Tibial artery (tissue), 4 donors: Measurements from ENCODE around the gene P2RY13.
A peak's percentile ranks its signal among the peaks of the same experiment; 100 is the strongest.

ENCODE experiments used
- DNase-seq, 2 donors: peaks; one replicate each; pipeline ENCODE4 v3.0.0-alpha.2; 2019
- H3K27ac ChIP-seq, 2 donors: fragments of 200-600 bp; sonication (generic) in 1 of 2; 1 replicate in 1 of 2; 2 replicates in 1 of 2; pipeline ENCODE4 v1.5.1; 2018 to 2019; ENCODE audit warnings: mild to moderate bottlenecking in 1 of 2
- H3K27me3 ChIP-seq, 2 donors: fragments of 200-600 bp; sonication (generic) in 1 of 2; one replicate each; pipeline versions ENCODE4 v1.5.1 to v1.6.0; 2016 to 2019
- H3K36me3 ChIP-seq, 3 donors: fragments of 200-600 bp; sonication (generic) in 2 of 3; one replicate each; pipeline ENCODE4 v1.5.1; 2016 to 2019; ENCODE audit warnings: mild to moderate bottlenecking in 2 of 3
- H3K4me1 ChIP-seq, 4 donors: fragments of 200-600 bp; sonication (generic) in 2 of 4; 1 replicate in 3 of 4; 2 replicates in 1 of 4; pipeline ENCODE4 v1.5.1; 2016 to 2019
- H3K4me3 ChIP-seq, 2 donors: fragments of 200-600 bp; sonication (generic) in 1 of 2; 1 replicate in 1 of 2; 2 replicates in 1 of 2; pipeline ENCODE4 v1.5.1; 2018 to 2019; ENCODE audit warnings: mild to moderate bottlenecking in 2 of 2
- H3K9me3 ChIP-seq, 3 donors: fragments of 200-600 bp; sonication (generic) in 1 of 3; one replicate each; pipeline ENCODE4 v1.5.1; 2016 to 2019
- intact Hi-C: fragments of 100-400 bp; cut with DNase I; formaldehyde crosslinking; loops from one replicate; pipeline ENCODE4 v1.15.0; 2023; ENCODE audit warnings: low total_unique reads
- TF ChIP-seq, protein P1 (sequence below), 2 experiments: fragments of 200-600 bp in 1 of 2; fragments of 450-650 bp in 1 of 2; IDR thresholded peaks; one replicate each; pipeline ENCODE4 v1.5.1; 2017 to 2019; ENCODE audit warnings: antibody characterized with exemption in 2 of 2, mild to moderate bottlenecking in 1 of 2, moderate library complexity in 1 of 2

Gene P2RY13

DNA sequence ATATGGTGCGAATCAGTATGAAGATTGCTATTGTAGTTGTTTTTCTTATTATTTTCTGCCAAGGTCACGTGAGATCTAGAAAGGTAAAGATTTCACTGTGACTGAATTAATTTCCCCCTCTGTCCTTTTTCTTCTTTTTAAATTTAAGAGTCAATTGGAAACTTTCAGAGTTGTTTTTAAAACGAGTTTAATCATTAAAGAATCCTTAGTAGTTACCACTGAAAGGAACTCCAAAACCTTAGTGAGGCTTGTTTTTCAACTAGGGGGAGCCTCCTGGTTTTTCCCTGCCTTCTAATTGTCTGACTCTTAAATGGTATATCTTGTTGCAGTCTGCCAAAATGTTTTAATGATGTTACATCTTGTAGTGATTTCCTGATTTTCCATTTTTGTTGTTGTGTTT lies 37.6 kb upstream of the P2RY13 start:
- intact Hi-C loops, result no loop called here

DNA sequence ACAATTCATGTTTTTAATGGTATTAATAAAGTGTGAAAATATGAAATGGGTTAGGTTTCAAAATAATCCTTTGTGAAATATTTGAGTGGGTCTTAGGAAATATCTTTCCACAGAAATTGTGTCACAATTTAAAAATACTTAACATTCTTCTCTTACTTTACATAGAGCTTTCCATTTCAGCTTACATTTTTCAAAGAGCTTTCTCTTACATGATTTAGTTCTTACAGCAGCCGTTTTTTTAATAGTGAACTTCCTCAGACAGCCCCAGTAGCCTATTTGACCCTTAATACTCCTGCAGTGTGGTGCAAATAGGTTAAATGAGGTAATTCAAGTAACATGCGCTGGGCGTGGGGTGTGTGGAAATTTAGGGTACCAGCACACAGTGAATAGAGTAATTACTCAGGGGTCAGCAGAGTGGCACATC lies 33.4 kb upstream of the P2RY13 start:
- Histone ChIP-seq H3K4me1 (peaks cover 0 to under 1% (median under 1%) of the 10 kb centered on the region in 4 donors), H3K27me3 (no peaks in the 10 kb centered on the region), H3K36me3 (no peaks in the 10 kb centered on the region), H3K4me3 (no peak overlapping the region), H3K9me3 (no peaks in the 10 kb centered on the region), H3K27ac (no peak overlapping the region)
- TF ChIP-seq, protein P1, sequence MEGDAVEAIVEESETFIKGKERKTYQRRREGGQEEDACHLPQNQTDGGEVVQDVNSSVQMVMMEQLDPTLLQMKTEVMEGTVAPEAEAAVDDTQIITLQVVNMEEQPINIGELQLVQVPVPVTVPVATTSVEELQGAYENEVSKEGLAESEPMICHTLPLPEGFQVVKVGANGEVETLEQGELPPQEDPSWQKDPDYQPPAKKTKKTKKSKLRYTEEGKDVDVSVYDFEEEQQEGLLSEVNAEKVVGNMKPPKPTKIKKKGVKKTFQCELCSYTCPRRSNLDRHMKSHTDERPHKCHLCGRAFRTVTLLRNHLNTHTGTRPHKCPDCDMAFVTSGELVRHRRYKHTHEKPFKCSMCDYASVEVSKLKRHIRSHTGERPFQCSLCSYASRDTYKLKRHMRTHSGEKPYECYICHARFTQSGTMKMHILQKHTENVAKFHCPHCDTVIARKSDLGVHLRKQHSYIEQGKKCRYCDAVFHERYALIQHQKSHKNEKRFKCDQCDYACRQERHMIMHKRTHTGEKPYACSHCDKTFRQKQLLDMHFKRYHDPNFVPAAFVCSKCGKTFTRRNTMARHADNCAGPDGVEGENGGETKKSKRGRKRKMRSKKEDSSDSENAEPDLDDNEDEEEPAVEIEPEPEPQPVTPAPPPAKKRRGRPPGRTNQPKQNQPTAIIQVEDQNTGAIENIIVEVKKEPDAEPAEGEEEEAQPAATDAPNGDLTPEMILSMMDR (IDR thresholded peaks at IDR 0.05), result no peak
- no peak for DNase-seq
- intact Hi-C loops, result no loop called here

More for the DNA sequence above, 37.6 kb upstream of the P2RY13 start:
- Histone ChIP-seq H3K36me3 (no peaks in the 10 kb centered on the region), H3K27ac (no peak overlapping the region), H3K27me3 (no peaks in the 10 kb centered on the region), H3K4me3 (no peak overlapping the region), H3K9me3 (no peaks in the 10 kb centered on the region), H3K4me1 (peaks cover 0 to 7% (median 0%) of the 10 kb centered on the region in 4 donors)
- no peak for DNase-seq
- TF ChIP-seq, protein P1 (IDR thresholded peaks at IDR 0.05), result no peak

DNA sequence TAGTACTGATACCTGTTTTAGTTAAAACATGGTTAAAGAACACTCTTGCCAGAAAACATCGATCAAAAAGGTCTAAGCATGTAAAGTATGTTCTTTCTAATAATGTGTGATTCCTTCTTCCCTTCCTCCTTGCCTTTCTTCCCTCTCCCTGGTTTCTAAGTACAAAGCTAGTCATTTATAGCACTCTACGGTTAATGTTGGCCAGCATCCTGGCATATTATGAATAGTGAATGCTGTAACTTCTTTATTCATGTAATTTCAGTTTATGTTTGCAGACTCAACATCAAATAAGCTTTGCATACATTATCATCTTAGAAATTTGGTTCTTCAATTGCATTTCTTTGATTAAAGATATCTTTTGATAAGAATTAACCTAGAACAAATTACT lies 28.1 kb upstream of the P2RY13 start:
- Histone ChIP-seq H3K4me3 (peak overlapping the region in 1 of 2 donors; percentile 17), H3K9me3 (no peaks in the 10 kb centered on the region), H3K36me3 (no peaks in the 10 kb centered on the region), H3K4me1 (peaks cover 0 to 14% (median 6%) of the 10 kb centered on the region in 4 donors), H3K27ac (no peak overlapping the region), H3K27me3 (no peaks in the 10 kb centered on the region)
- intact Hi-C loops, result no loop called here
- TF ChIP-seq, protein P1 (IDR thresholded peaks at IDR 0.05), result no peak
- no peak for DNase-seq

DNA sequence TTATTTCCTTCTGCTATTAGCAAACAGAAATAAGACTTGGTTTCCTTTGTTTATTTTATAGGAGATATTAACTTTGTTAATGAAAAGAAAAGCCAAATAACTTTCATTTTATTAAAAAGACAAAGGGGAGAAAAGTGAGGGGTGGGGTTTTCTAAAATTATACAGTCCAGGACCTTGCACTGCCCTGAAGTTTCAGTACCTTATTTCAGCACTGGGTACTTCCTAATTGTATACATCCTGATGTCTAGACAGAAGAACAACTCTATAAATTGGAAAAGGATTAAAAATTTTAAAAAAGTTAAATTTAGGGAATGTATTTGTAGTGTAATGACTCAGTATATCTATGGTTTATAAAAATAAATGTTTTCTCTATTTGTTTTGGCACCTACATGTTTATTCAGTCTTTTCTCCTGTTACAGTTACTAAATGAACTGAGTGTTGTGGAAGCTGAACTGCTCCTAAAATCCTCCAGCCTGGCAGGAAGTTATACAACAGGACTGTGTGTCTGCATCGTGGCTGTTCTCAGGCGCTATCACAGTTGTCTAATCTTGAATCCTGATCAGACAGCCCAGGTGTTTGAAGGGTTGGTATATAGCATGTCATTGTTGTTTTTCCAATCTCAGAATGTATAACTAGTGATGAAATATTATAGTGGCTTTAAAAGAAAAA lies 27.6 kb upstream of the P2RY13 start:
- Histone ChIP-seq H3K36me3 (no peaks in the 10 kb centered on the region), H3K27ac (no peak overlapping the region), H3K4me3 (peak overlapping the region in 1 of 2 donors; percentile 17), H3K9me3 (no peaks in the 10 kb centered on the region), H3K4me1 (peaks cover 0 to 14% (median 6%) of the 10 kb centered on the region in 4 donors), H3K27me3 (no peaks in the 10 kb centered on the region)
- intact Hi-C loops, result no loop called here
- no peak for DNase-seq
- TF ChIP-seq, protein P1 (IDR thresholded peaks at IDR 0.05), result no peak

DNA sequence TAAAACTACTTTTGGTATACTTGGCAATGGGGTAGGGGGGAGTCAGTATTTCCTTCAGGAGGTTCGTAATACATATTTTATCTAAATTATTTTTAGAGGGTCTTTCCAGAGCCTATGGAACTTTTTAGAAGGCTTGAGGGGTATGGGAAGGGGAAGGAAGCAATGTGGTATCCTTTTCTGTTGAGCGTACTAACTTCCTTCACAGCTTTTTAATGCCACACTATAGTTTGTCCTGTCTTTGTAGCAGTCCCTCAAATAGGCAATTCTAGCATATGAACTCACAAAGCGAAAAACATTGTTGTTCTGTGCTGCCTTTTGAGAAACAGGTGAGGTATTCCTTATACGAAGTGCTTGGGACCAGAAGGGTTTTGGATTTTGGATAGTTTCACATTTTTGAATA lies 22.3 kb upstream of the P2RY13 start:
- Histone ChIP-seq H3K27ac (no peak overlapping the region), H3K27me3 (no peaks in the 10 kb centered on the region), H3K4me1 (peaks cover 0 to 2% (median under 1%) of the 10 kb centered on the region in 4 donors), H3K9me3 (no peaks in the 10 kb centered on the region), H3K4me3 (no peak overlapping the region), H3K36me3 (no peaks in the 10 kb centered on the region)
- TF ChIP-seq, protein P1 (IDR thresholded peaks at IDR 0.05), result no peak
- intact Hi-C loops, result no loop called here
- no peak for DNase-seq
